Neural progenitor cell (in vitro differentiated cells): ENCODE data around the gene MED27. TPM values are rescaled to one million over a fixed set of nuclear protein-coding genes. Genes with fewer than 3 reads are reported as not detected.

ENCODE experiments used
- DNase-seq: peaks from one replicate; pipeline ENCODE4 v3.0.0-alpha.2; 2016; ENCODE audit warnings: low spot score
- H2AFZ ChIP-seq: fragments of 200-600 bp; sonication (generic); replicated peaks from 2 replicates; pipeline ENCODE4 v1.6.1; 2016; ENCODE audit warnings: antibody characterized with exemption
- H3F3A ChIP-seq: fragments of 200-600 bp; sonication (generic); 2 replicates; pipeline ENCODE4 v1.6.1; 2016; ENCODE audit warnings: antibody characterized with exemption, low read depth
- H3K27ac ChIP-seq: fragments of 200-600 bp; sonication (generic); 2 replicates; pipeline ENCODE4 v1.5.1; 2016; ENCODE audit warnings: mild to moderate bottlenecking
- H3K27me3 ChIP-seq: fragments of 200-600 bp; sonication (generic); 2 replicates; pipeline ENCODE4 v1.6.1; 2016; ENCODE audit warnings: mild to moderate bottlenecking, moderate library complexity
- H3K36me3 ChIP-seq: fragments of 200-600 bp; sonication (generic); 2 replicates; pipeline ENCODE4 v1.5.1; 2016
- H3K4me1 ChIP-seq: fragments of 200-600 bp; sonication (generic); 2 replicates; pipeline ENCODE4 v1.6.1; 2016; ENCODE audit warnings: mixed run types
- H3K4me2 ChIP-seq: fragments of 200-600 bp; sonication (generic); 2 replicates; pipeline ENCODE4 v1.6.1; 2016
- H3K4me3 ChIP-seq: fragments of 200-600 bp; sonication (generic); 2 replicates; pipeline ENCODE4 v1.5.1; 2016
- H3K79me2 ChIP-seq: fragments of 200-600 bp; sonication (generic); 2 replicates; pipeline ENCODE4 v1.6.1; 2016; ENCODE audit warnings: low read depth
- H3K9ac ChIP-seq: fragments of 200-600 bp; sonication (generic); 2 replicates; pipeline ENCODE4 v1.6.1; 2016
- H3K9me3 ChIP-seq: fragments of 200-600 bp; sonication (generic); 2 replicates; pipeline ENCODE4 v1.5.1; 2016; ENCODE audit warnings: low read depth
- H4K20me1 ChIP-seq: fragments of 200-600 bp; sonication (generic); 2 replicates; pipeline ENCODE4 v1.6.1; 2016; ENCODE audit warnings: low read depth
- H3K27ac Mint-ChIP-seq: 3 replicates; pipeline ENCODE4 v1.8.0; 2021; ENCODE audit warnings: mixed read lengths
- H3K27me3 Mint-ChIP-seq: 2 replicates; pipeline ENCODE4 v1.8.0; 2022; ENCODE audit warnings: low read depth, mild to moderate bottlenecking, inconsistent platforms, moderate library complexity, mixed read lengths; ENCODE audit not compliant: insufficient read depth
- H3K36me3 Mint-ChIP-seq: 3 replicates; pipeline ENCODE4 v1.8.0; 2021; ENCODE audit warnings: mixed read lengths
- H3K4me1 Mint-ChIP-seq: 3 replicates; pipeline ENCODE4 v1.8.0; 2021; ENCODE audit warnings: mixed read lengths
- H3K4me3 Mint-ChIP-seq: 3 replicates; pipeline ENCODE4 v1.8.0; 2021; ENCODE audit warnings: mild to moderate bottlenecking, moderate library complexity, mixed read lengths
- H3K9me3 Mint-ChIP-seq: 3 replicates; pipeline ENCODE4 v1.8.0; 2020; ENCODE audit warnings: mixed read lengths
- CTCF ChIP-seq: fragments of 200-600 bp; sonication (generic); IDR thresholded peaks from 2 replicates; pipeline ENCODE4 v1.5.1; 2017; ENCODE audit warnings: antibody characterized with exemption, mild to moderate bottlenecking
- EZH2 ChIP-seq: fragments of 200-600 bp; sonication (generic); IDR thresholded peaks from 2 replicates; pipeline ENCODE4 v1.6.1; 2017; ENCODE audit warnings: antibody characterized with exemption, mild to moderate bottlenecking, moderate library complexity
- EZH2phosphoT487 ChIP-seq: fragments of 200-600 bp; sonication (generic); IDR thresholded peaks from 2 replicates; pipeline ENCODE4 v1.6.1; 2017; ENCODE audit warnings: antibody characterized with exemption
- total RNA-seq: library from RNA; depleted of rRNA; stranded (reverse); fragments of >200 nt; gene quantifications from 2 replicates; pipeline ENCODE4 v1.2.3, GENCODE V29; 2015; ENCODE audit warnings: low replicate concordance

Gene MED27
- total RNA-seq, 1 donor from 2014 or later: 15.1 TPM

GRCh38 chr9:131879181-131879910 is 200.3 kb downstream of the MED27 start:
- no peak for DNase-seq
- no peaks in the 10 kb centered on the region for H3K9me3 Mint-ChIP-seq
- H3F3A ChIP-seq: no peaks in the 10 kb centered on the region
- peaks cover 8% of the 10 kb centered on the region for H3K4me1 ChIP-seq
- no peaks in the 10 kb centered on the region for H3K9me3 ChIP-seq
- H3K36me3 Mint-ChIP-seq: peaks cover 2% of the 10 kb centered on the region
- TF ChIP-seq EZH2phosphoT487: no peak
- TF ChIP-seq EZH2: no peak
- no peak for TF ChIP-seq CTCF
- H4K20me1 ChIP-seq: peaks cover 38% of the 10 kb centered on the region
- no peak overlapping the region for H3K27ac Mint-ChIP-seq
- no peaks in the 10 kb centered on the region for H3K79me2 ChIP-seq
- no peak overlapping the region for H3K9ac ChIP-seq
- no peak overlapping the region for H3K27ac ChIP-seq
- no peak overlapping the region for H3K4me3 Mint-ChIP-seq
- no peaks in the 10 kb centered on the region for H3K36me3 ChIP-seq
- no peaks in the 10 kb centered on the region for H3K27me3 ChIP-seq
- H3K4me1 Mint-ChIP-seq: peaks cover 28% of the 10 kb centered on the region
- H3K4me2 ChIP-seq: no peak overlapping the region
- H3K27me3 Mint-ChIP-seq: no peaks in the 10 kb centered on the region
- no peak overlapping the region for H3K4me3 ChIP-seq
- no peak overlapping the region for H2AFZ ChIP-seq

- no peak overlapping the region for H3K4me3 ChIP-seq
- no peaks in the 10 kb centered on the region for H3K9me3 Mint-ChIP-seq
- no peaks in the 10 kb centered on the region for H3K79me2 ChIP-seq
- no peak overlapping the region for H3K27ac Mint-ChIP-seq
- TF ChIP-seq EZH2phosphoT487 (no peak), CTCF (no peak)
- no peaks in the 10 kb centered on the region for H3K27me3 ChIP-seq
- no peak overlapping the region for H3K9ac ChIP-seq
- no peak overlapping the region for H3K4me2 ChIP-seq
- H2AFZ ChIP-seq: no peak overlapping the region
- H3K36me3 Mint-ChIP-seq: peaks cover 2% of the 10 kb centered on the region
- H3F3A ChIP-seq: no peaks in the 10 kb centered on the region
- no peaks in the 10 kb centered on the region for H3K36me3 ChIP-seq
- H4K20me1 ChIP-seq: peaks cover 65% of the 10 kb centered on the region
- H3K27me3 Mint-ChIP-seq: no peaks in the 10 kb centered on the region
- no peaks in the 10 kb centered on the region for H3K9me3 ChIP-seq
- no peak overlapping the region for H3K4me3 Mint-ChIP-seq
- no peak overlapping the region for H3K27ac ChIP-seq
- H3K4me1 Mint-ChIP-seq: peaks cover 35% of the 10 kb centered on the region
- DNase-seq: no peak
- H3K4me1 ChIP-seq: peaks cover 8% of the 10 kb centered on the region
These were observed 203.2 kb downstream of the MED27 start for GRCh38 chr9:131876486-131876885.

- Mint-ChIP-seq H3K4me3 (no peak overlapping the region), H3K4me1 (peaks cover 35% of the 10 kb centered on the region), H3K36me3 (peaks cover 2% of the 10 kb centered on the region), H3K9me3 (no peaks in the 10 kb centered on the region), H3K27ac (peak overlapping the region; percentile 85), H3K27me3 (no peaks in the 10 kb centered on the region)
- Histone ChIP-seq H3K36me3 (no peaks in the 10 kb centered on the region), H3K4me3 (no peak overlapping the region), H3K4me1 (peaks cover 3% of the 10 kb centered on the region), H3K27me3 (no peaks in the 10 kb centered on the region), H3K27ac (no peak overlapping the region), H3F3A (no peaks in the 10 kb centered on the region), H3K4me2 (no peak overlapping the region), H3K9ac (no peak overlapping the region), H2AFZ (no peak overlapping the region), H3K9me3 (no peaks in the 10 kb centered on the region), H4K20me1 (peaks cover 67% of the 10 kb centered on the region), H3K79me2 (no peaks in the 10 kb centered on the region)
- no peak for DNase-seq
- TF ChIP-seq EZH2phosphoT487 (no peak), CTCF (no peak), EZH2 (no peak)
These were observed 203.7 kb downstream of the MED27 start for GRCh38 chr9:131875828-131876485.
